HCT116 (cell line): ENCODE measurements around the gene SPRR5. TPM values are rescaled to one million over a fixed set of nuclear protein-coding genes. Genes with fewer than 3 reads are reported as not detected.

Experiments
- ATAC-seq: fragments of 200-7000 bp; cut with Tn5 transposase; 2 replicates; pipeline ENCODE4 v1.9.1; 2020; ENCODE audit warnings: mild to moderate bottlenecking, moderate library complexity
- BruUV-seq: library from RNA; stranded (reverse); fragments of 400-500 nt; replicated peaks from 2 replicates; lab custom pipeline; 2021; lab: Mats Ljungman, UMichigan
- CTCF ChIA-PET: fragments of 300-600 bp; sonication (Branson Sonifier 250); formaldehyde crosslinking; loops from one replicate; lab custom pipeline; 2021; ENCODE audit warnings: antibody characterized with exemption; lab: Charles Lee
- POLR2A ChIA-PET: fragments of 300-600, 350-600 bp; sonication (Branson Sonifier 250); formaldehyde crosslinking; loops from one replicate; lab custom pipeline; 2021; ENCODE audit warnings: antibody characterized with exemption; lab: Charles Lee
- RAD21 ChIA-PET, 2 experiments: fragments of 300-600 bp; sonication (Branson Sonifier 250); formaldehyde crosslinking; loops; one replicate each; lab custom pipeline; 2023; ENCODE audit warnings: low total read pairs in 2 of 2; ENCODE audit not compliant: uncharacterized antibody in 2 of 2, unreplicated experiment in 2 of 2, low non-redundant PET in 1 of 2; lab: Charles Lee
- DNase-seq: peaks from one replicate; pipeline ENCODE4 v3.0.0-alpha.2; 2010; ENCODE audit warnings: low read depth, low spot score
- H2AFZ ChIP-seq: fragments of 200-600 bp; shearing (Covaris generic), sonication (generic); 2 replicates; pipeline ENCODE4 v1.6.1; 2017; ENCODE audit warnings: low read depth, mixed run types, mixed read lengths, antibody characterized with exemption, low read length; ENCODE audit not compliant: poor library complexity, severe bottlenecking
- H3K27ac ChIP-seq: 2 replicates; pipeline ENCODE4 v1.5.1; 2012; ENCODE audit warnings: low read depth, low read length
- H3K27me3 ChIP-seq: fragments of 200-600 bp; sonication (generic); 2 replicates; pipeline ENCODE4 v1.6.1; 2016; ENCODE audit warnings: mixed run types, low read length, mixed read lengths; ENCODE audit not compliant: insufficient read depth
- H3K36me3 ChIP-seq, 2 experiments: fragments of 200-500 bp in 1 of 2; fragments of 200-600 bp in 1 of 2; sonication (Bioruptor generic) in 1 of 2; sonication (generic) in 1 of 2; 2 replicates each; pipeline versions ENCODE4 v1.5.1 to v1.6.1; 2014 to 2016; ENCODE audit warnings: low read length in 2 of 2, inconsistent platforms in 1 of 2, mixed read lengths in 1 of 2, mixed run types in 1 of 2; ENCODE audit not compliant: insufficient read depth in 2 of 2, control insufficient read depth in 1 of 2
- H3K4me1 ChIP-seq, 2 experiments: fragments of 200-600 bp in 1 of 2; sonication (generic) in 1 of 2; 2 replicates each; pipeline versions ENCODE4 v1.5.1 to v1.6.1; 2012 to 2017; ENCODE audit warnings: low read length in 2 of 2, inconsistent platforms in 1 of 2, mild to moderate bottlenecking in 1 of 2, mixed read lengths in 1 of 2, mixed run types in 1 of 2, moderate library complexity in 1 of 2; ENCODE audit not compliant: insufficient read depth in 2 of 2, control insufficient read depth in 1 of 2
- H3K4me2 ChIP-seq: fragments of 200-600 bp; sonication (generic); 2 replicates; pipeline ENCODE4 v1.6.1; 2017; ENCODE audit warnings: mixed run types, low read length, mixed read lengths
- H3K4me3 ChIP-seq, 2 experiments: fragments of 200-600 bp in 1 of 2; sonication (generic) in 1 of 2; replicated peaks in 1 of 2; 2 replicates each; pipeline ENCODE4 v1.5.1; 2011 to 2016; ENCODE audit warnings: low read length in 2 of 2, control low read depth in 1 of 2, low read depth in 1 of 2, mild to moderate bottlenecking in 1 of 2, mixed read lengths in 1 of 2, mixed run types in 1 of 2
- H3K79me2 ChIP-seq: fragments of 200-600 bp; sonication (generic); 2 replicates; pipeline ENCODE4 v1.6.1; 2017; ENCODE audit warnings: mild to moderate bottlenecking, mixed run types, low read length, moderate library complexity, mixed read lengths; ENCODE audit not compliant: insufficient read depth
- H3K9ac ChIP-seq: fragments of 200-600 bp; sonication (generic); 2 replicates; pipeline ENCODE4 v1.6.1; 2016; ENCODE audit warnings: low read length, mixed read lengths
- H3K9me2 ChIP-seq: fragments of 200-600 bp; sonication (generic), shearing (Covaris generic); 2 replicates; pipeline ENCODE4 v1.6.1; 2017; ENCODE audit warnings: mixed run types, mild to moderate bottlenecking, moderate library complexity; ENCODE audit not compliant: insufficient read depth
- H3K9me3 ChIP-seq, 2 experiments: fragments of 200-500 bp in 1 of 2; fragments of 200-600 bp in 1 of 2; sonication (Bioruptor generic) in 1 of 2; sonication (generic) in 1 of 2; 2 replicates each; pipeline ENCODE4 v1.6.1; 2014 to 2017; ENCODE audit warnings: low read length in 2 of 2, mixed read lengths in 2 of 2, inconsistent platforms in 1 of 2, low read depth in 1 of 2, mild to moderate bottlenecking in 1 of 2, mixed run types in 1 of 2, moderate library complexity in 1 of 2; ENCODE audit not compliant: control insufficient read depth in 1 of 2, insufficient read depth in 1 of 2
- H4K20me1 ChIP-seq: fragments of 200-600 bp; sonication (generic), shearing (Covaris generic); 2 replicates; pipeline ENCODE4 v1.6.1; 2017; ENCODE audit warnings: mixed run types, mild to moderate bottlenecking, moderate library complexity; ENCODE audit not compliant: insufficient read depth
- CBX3 ChIP-seq: IDR thresholded peaks from 2 replicates; pipeline ENCODE4 v1.6.1; 2012; ENCODE audit warnings: low read depth
- EGR1 ChIP-seq: IDR thresholded peaks from 2 replicates; pipeline ENCODE4 v1.6.1; 2012; ENCODE audit warnings: low read depth
- ELF1 ChIP-seq: IDR thresholded peaks from 2 replicates; pipeline ENCODE4 v1.6.1; 2012; ENCODE audit warnings: low read depth, borderline replicate concordance
- EZH2 ChIP-seq: fragments of 200-600 bp; sonication (generic); IDR thresholded peaks from 2 replicates; pipeline ENCODE4 v1.6.1; 2017; ENCODE audit warnings: antibody characterized with exemption, mixed run types
- EZH2phosphoT487 ChIP-seq: fragments of 200-600 bp; IDR thresholded peaks from 2 replicates; pipeline ENCODE4 v1.6.1; 2018; ENCODE audit warnings: antibody characterized with exemption, borderline replicate concordance
- RAD21 ChIP-seq: IDR thresholded peaks from 2 replicates; pipeline ENCODE4 v1.6.1; 2012; ENCODE audit warnings: low read depth, mild to moderate bottlenecking
- SP1 ChIP-seq: IDR thresholded peaks from 2 replicates; pipeline ENCODE4 v1.6.1; 2012; ENCODE audit warnings: low read depth
- SRF ChIP-seq: IDR thresholded peaks from 2 replicates; pipeline ENCODE4 v1.6.1; 2012; ENCODE audit warnings: low read depth
- TCF7L2 ChIP-seq: IDR thresholded peaks from 2 replicates; pipeline ENCODE4 v1.7.0; 2011; ENCODE audit warnings: borderline replicate concordance, inconsistent platforms; ENCODE audit not compliant: insufficient read depth, insufficient read length; ENCODE audit errors: extremely low read depth
- ZNF274 ChIP-seq: fragments of 200-500 bp; sonication (Bioruptor generic); IDR thresholded peaks from 2 replicates; pipeline ENCODE4 v1.6.1; 2014; ENCODE audit warnings: mild to moderate bottlenecking, low read depth, low read length, inconsistent platforms
- intact Hi-C: fragments of 100-400 bp; cut with micrococcal nuclease; formaldehyde crosslinking; loops from 2 replicates; pipeline ENCODE4 v1.10.0; 2022
- total RNA-seq: library from RNA; stranded (reverse); gene quantifications from one replicate; pipeline ENCODE4 v1.2.1, GENCODE V29; 2021; ENCODE audit not compliant: unreplicated experiment

SPRR5 gene
- total RNA-seq, 1 experiment from 2014 or later: not detected

GRCh38 chr1:152983234-152983633, 36.2 kb downstream of the SPRR5 start:
- Histone ChIP-seq H3K9me2 (no peaks in the 10 kb centered on the region), H3K27me3 (peaks cover 50% of the 10 kb centered on the region), H3K9me3 (no peaks in the 10 kb centered on the region), H3K9ac (no peak overlapping the region), H3K36me3 (no peaks in the 10 kb centered on the region), H3K4me1 (no peaks in the 10 kb centered on the region), H3K27ac (no peak overlapping the region), H2AFZ (no peak overlapping the region), H4K20me1 (no peaks in the 10 kb centered on the region), H3K4me2 (no peak overlapping the region), H3K79me2 (no peaks in the 10 kb centered on the region), H3K4me3 (no peak overlapping the region)
- ChIA-PET CTCF (no interaction called here), POLR2A (no interaction called here), RAD21 (no interaction called here)
- no TSS peak for BruUV-seq
- no peak for TF ChIP-seq EGR1
- TF ChIP-seq ZNF274: no peak
- no peak for TF ChIP-seq RAD21
- TF ChIP-seq SRF: no peak
- TF ChIP-seq CBX3: no peak
- no peak for TF ChIP-seq ELF1
- no peak for TF ChIP-seq EZH2
- no peak for TF ChIP-seq SP1
- DNase-seq (no peak), ATAC-seq (no peak)
- intact Hi-C loops: no loop called here

GRCh38 chr1:152983743-152984142, 36.7 kb downstream of the SPRR5 start, which contains the start of gene SPRR1A:
Gene SPRR1A (plus strand): TSS chr1:152984081. CDS start chr1:152985231, 1,150 bp downstream.
- DNase-seq: no peak
- Histone ChIP-seq H3K4me2 (no peak within 1 kb of the TSS), H3K27ac (no peak within 1 kb of the TSS), H3K4me3 (no peak within 1 kb of the TSS), H3K79me2 (no peaks in the 10 kb centered on the region), H3K36me3 (no peaks in the 10 kb centered on the region), H3K9me3 (no peaks in the 10 kb centered on the region), H3K9me2 (no peaks in the 10 kb centered on the region), H3K9ac (no peak within 1 kb of the TSS), H3K4me1 (no peaks in the 10 kb centered on the region), H2AFZ (no peak within 1 kb of the TSS), H4K20me1 (no peaks in the 10 kb centered on the region), H3K27me3 (peaks cover 45% of the 10 kb centered on the region)
- no peak for ATAC-seq
- ChIA-PET RAD21 (no interaction called here), CTCF (no interaction called here), POLR2A (no interaction called here)
- no TSS peak for BruUV-seq
- intact Hi-C loops: no loop called here
- TF ChIP-seq ZNF274 (no peak), EZH2phosphoT487 (no peak), TCF7L2 (no peak)
